ENCODE data around the gene AMDHD2.

Gene AMDHD2, protein sequence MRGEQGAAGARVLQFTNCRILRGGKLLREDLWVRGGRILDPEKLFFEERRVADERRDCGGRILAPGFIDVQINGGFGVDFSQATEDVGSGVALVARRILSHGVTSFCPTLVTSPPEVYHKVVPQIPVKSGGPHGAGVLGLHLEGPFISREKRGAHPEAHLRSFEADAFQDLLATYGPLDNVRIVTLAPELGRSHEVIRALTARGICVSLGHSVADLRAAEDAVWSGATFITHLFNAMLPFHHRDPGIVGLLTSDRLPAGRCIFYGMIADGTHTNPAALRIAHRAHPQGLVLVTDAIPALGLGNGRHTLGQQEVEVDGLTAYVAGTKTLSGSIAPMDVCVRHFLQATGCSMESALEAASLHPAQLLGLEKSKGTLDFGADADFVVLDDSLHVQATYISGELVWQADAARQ

DNA sequence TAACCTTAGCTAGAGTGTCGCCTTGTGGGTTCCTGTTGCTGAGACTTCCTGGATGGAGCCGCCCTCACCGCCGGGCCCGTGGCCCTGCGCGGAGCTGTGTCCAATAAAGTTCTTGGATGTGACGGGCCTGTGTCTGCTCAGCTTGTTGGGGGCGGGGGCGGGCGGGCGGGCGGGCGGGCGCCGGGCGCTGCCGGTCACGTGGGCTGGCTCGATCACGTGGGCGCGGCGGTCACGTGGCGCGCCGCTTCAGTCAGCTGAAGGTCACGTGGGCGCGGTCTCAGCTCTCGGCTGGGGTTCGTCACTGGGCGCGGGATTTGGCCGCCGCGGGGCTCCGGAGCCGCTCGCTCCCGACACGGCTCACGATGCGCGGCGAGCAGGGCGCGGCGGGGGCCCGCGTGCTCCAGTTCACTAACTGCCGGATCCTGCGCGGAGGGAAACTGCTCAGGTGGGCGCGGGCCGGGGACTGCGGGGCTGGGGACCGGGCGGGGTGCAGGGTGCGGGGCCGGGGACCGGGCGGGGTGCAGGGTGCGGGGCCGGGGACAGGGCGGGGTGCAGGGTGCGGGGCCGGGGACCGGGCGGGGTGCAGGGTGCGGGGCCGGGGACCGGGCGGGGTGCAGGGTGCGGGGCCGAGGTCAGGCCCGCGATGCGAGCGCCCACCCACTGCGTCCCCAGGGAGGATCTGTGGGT lies at the start of gene AMDHD2:
Gene AMDHD2, plus strand, starts transcription at position 275 of the 687 bp plus-strand sequence. Its CDS starts 88 bp downstream, at position 363.
- in situ Hi-C loops (cut with MboI; ENCODE audit: low sequenced_read_pairs), result no loop called here

- in situ Hi-C loops (cut with MboI; ENCODE audit: low sequenced_read_pairs), result no loop called here
Measured at GRCh38 chr16:2470603-2471015, 49.6 kb upstream of the AMDHD2 start.

DNA sequence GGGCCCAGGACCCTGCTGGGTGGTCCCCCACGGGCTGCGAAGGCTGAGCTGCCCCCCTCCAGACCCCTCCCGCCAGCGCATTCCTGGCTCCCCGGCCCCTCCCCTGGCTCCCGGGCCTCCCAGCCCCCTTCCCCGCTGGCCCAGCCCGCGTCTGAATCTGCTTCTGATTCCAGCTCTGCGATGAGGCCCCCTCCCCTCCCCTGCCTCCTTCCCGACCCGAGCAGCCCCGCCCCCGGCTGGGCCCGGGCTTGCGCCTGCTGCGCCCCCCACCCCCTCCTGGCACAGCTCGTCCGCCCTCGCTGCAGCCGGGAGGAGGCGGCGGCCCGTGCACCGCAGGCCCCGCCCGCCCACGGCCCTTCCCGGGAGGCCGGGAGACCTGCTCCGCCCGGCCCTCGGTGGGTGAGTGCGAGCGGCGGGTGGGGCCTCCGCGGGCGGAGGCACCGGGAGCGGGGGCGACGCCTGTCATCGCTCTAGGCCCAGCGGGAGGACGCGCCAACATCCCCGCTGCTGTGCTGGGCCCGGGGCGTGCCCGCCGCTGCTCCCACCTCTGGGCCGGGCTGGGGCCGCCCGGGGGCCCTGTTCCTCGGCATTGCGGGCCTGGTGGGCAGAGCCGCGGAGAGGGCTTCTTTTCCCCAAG lies 49.0 kb upstream of the AMDHD2 start, which contains the start of gene NTN3:
Gene NTN3, plus strand, starts transcription at position 282 of the 637 bp plus-strand sequence. CDS start 405 bp downstream, outside the sequence.
- in situ Hi-C loops (cut with MboI; ENCODE audit: low sequenced_read_pairs), result no loop called here

- in situ Hi-C loops (cut with MboI; ENCODE audit: low sequenced_read_pairs), result no loop called here
Measured at GRCh38 chr16:2471653-2472487, 48.3 kb upstream of the AMDHD2 start.

- in situ Hi-C loops (cut with MboI; ENCODE audit: low sequenced_read_pairs), result no loop called here
Measured at GRCh38 chr16:2472488-2472864, 47.7 kb upstream of the AMDHD2 start.

DNA sequence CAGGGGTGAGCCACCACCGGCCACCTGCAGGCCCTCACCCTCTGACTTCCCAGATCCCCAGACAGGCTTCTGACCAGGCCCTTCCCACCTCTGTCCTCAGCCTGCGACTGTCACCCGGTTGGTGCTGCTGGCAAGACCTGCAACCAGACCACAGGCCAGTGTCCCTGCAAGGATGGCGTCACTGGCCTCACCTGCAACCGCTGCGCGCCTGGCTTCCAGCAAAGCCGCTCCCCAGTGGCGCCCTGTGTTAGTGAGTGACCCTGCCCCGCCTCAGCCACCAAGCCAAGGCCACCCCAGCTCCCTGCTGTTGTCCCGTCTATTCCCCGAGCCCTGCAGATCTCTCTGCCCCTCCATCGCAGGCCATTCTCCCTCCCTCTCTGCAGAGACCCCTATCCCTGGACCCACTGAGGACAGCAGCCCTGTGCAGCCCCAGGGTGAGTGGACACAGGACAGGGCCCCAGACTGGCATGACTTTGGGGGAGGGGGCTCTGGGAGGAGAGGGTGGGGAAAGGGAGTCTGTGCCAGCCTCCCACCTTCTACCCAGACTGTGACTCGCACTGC lies 47.2 kb upstream of the AMDHD2 start:
- in situ Hi-C loops (cut with MboI; ENCODE audit: low sequenced_read_pairs), result no loop called here

DNA sequence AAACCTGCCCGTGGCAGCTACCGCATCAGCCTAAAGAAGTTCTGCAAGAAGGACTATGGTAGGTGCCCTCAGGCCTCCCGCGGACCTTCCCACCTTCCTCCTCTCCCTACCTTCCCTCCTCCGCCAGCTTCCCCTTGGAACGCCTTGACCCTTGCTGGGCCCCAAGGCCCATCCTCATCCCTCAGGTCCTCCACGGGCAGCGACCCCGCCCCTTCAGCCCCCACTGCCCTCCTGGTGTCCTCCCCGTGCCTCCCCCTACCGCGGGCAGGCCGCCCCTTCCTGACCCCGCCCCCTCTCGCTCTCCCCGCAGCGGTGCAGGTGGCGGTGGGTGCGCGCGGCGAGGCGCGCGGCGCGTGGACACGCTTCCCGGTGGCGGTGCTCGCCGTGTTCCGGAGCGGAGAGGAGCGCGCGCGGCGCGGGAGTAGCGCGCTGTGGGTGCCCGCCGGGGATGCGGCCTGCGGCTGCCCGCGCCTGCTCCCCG lies 46.7 kb upstream of the AMDHD2 start:
- in situ Hi-C loops (cut with MboI; ENCODE audit: low sequenced_read_pairs), result no loop called here

DNA sequence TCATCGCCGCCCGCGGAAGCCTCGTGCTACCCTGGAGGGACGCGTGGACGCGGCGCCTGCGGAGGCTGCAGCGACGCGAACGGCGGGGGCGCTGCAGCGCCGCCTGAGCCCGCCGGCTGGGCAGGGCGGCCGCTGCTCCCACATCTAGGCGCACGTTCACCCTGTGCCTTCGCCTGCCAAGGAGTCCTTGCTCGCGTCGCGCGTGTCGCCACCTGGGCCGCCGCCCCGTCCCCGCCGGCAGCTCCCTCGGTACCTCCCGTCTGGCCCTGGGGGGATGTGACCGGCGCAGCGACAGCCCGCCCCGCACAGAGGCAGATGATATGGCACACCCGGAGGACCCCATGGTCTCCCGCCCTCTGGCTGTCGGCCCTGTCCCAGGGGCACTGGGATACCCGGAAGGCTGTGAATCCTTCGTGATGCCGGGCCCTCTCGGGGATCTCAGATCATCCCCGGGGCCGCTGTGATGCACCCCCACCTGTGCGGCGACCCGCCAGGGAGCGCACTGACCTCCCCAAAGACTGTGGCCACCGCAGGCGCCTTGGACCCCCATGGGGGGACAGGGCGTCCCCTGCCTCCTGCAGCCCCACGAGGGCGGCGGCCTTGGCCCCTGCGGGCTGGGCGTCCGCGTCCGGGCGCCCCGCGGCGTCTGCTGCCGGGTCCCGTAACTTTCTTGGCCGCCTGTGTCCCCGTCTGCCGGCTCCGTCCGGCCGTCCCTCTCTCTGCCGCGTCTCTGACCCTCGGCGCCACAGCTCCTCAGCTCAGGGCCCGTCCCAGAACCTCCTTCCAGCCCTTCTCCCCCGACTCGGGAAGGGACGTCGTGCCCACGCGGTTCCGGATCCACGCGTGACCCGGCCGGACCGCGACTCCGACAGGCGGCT lies 45.9 kb upstream of the AMDHD2 start:
- in situ Hi-C loops (cut with MboI; ENCODE audit: low sequenced_read_pairs), result no loop called here

DNA sequence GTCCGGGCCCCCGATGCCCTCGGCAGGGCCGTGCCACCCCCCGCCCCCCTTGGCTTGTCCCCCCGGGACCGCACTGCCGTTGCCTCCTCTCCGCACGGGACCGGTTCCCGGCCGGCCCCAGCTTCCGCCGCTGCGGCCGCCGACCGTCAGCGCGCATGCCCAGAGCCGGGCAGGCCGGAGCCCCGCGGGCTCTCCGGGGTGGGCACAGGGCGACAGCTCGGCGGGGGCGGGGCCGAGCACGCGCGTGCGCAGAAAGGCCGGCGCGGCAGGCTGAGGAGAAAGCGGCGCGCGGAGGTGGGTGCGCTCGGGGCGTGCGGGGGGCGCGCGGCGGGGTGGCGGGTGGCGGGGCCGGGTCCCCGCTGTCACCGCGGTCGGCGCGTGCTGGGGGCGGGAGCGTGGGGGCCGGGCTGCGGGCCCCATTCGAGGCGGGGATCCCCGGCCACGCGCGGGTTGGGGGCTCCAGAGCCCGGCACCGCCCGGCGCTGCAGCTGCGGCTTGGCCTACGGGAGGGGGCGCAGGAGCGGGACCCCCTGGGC lies 45.2 kb upstream of the AMDHD2 start, which contains the start of gene TBC1D24:
Gene TBC1D24, plus strand, starts transcription at position 251 of the 536 bp plus-strand sequence. CDS start 21,022 bp downstream, outside the sequence.
- in situ Hi-C loops (cut with MboI; ENCODE audit: low sequenced_read_pairs), result loop anchor here (25.0 kb wide), 1 partner anchor 463 kb away; the partner anchor contains the start of genes NPW and ZNF598

DNA sequence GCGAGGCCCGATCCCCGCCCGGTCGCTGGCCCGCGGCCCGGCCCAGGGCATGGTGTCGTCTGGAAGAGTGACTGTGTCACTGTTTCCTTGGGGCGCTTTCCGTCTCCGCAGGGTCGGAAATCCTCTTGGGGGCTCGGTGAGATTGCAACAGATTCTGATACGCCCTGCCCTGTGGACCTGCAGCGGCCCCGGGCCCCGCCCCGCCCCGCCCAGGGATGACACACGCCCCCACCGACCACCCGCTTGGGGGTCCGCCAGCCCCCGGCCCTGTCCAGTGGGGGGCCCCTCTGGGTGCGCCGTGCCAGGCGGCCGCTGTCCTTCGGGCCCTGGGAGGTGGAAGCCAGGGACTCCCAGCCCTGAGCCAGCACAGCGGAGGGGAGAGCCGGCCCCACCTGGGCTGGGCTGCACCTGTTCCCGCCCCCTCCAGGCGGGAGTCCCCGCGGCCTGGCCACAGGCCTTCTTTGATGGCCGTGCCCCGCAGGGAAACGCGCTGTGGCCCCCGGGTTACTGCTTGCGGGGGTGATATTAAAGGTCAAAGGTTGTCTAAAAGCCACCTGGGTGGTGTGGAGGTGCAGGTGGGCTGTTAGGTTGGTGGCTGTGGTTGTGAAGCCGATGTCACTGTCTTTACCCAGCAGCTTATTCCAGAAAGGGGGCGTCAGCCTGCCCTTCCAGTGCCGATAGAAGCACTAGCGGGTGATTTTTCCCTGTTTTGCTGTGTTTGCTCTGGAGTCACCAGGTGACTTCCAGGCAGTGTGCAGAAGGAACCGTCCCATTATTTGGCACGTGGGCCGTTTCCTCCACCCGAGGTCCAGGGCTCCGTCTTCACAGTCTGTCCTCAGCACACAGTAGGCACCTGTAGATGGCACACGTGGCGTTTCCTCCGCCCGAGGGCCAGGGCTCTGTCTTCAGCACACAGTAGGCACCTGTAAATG lies 44.5 kb upstream of the AMDHD2 start:
- in situ Hi-C loops (cut with MboI; ENCODE audit: low sequenced_read_pairs), result loop anchor here (25.0 kb wide), 1 partner anchor 463 kb away; the partner anchor contains the start of genes NPW and ZNF598

DNA sequence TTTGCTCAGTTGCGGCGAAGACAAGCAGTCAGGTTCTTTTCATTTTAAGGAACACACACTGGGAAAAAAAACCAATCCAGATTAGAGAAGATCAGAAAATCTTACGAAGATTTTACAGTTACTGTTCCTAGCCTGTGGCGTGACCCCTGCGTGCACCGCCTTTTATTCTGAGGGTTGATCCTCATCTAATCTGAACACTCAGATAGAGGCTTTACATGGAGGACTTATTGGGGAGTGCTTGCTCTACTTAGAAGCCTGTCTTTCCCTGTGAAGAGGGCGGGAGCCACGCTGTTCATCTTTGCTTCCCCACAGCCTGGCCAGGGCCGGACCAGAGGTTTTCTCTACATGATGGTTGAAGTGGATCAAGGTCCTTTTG lies 43.8 kb upstream of the AMDHD2 start:
- in situ Hi-C loops (cut with MboI; ENCODE audit: low sequenced_read_pairs), result loop anchor here (25.0 kb wide), 1 partner anchor 464 kb away; the partner anchor contains the start of genes NPW and ZNF598

- in situ Hi-C loops (cut with MboI; ENCODE audit: low sequenced_read_pairs), result loop anchor here (25.0 kb wide), 1 partner anchor 464 kb away; the partner anchor contains the start of genes NPW and ZNF598
Measured at GRCh38 chr16:2476741-2477140, 43.4 kb upstream of the AMDHD2 start.

GRCh38 chr16:2477327-2477726 lies 42.8 kb upstream of the AMDHD2 start:
- in situ Hi-C loops (cut with MboI; ENCODE audit: low sequenced_read_pairs), result loop anchor here (25.0 kb wide), 1 partner anchor 465 kb away; the partner anchor contains the start of genes NPW and ZNF598

DNA sequence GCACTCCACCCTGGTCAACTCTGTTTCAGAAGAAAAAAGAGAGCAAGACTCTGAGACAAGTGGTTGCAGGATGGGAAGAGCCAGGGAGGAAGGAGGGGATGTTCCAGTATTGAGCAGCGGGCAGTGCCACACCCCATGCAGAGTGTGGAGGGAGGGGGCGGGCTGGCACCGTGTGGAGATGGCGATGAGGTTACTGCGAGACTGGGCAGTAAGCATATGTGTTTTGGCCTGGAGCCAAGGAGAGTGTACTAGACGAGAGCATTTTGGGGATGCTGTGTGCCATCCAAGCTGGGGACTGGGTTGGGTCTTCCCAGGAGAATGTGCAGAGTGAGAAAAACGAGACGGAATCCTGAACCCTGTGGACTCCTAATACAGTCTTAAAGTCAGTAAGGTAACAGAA lies 41.9 kb upstream of the AMDHD2 start:
- in situ Hi-C loops (cut with MboI; ENCODE audit: low sequenced_read_pairs), result loop anchor here (25.0 kb wide), 1 partner anchor 466 kb away; the partner anchor contains the start of genes NPW and ZNF598

DNA sequence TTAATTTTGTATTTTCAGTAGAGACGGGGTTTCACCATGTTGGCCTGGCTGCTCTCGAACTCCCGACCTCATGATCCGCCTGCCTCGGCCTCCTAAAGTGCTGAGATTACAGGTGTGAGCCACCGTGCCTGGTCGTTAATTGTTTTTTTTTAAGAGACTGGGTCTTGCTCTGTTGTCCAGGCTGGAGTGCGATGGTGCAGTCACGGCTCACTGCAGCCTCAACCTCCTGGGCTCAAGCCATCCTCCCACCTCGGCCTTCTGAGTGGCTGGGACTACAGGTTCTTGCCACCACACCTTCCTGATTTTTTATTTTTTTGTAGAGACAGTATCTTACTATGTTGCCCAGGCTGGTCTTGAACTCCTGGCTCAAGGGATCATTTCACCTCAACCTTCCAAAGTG lies 40.2 kb upstream of the AMDHD2 start:
- in situ Hi-C loops (cut with MboI; ENCODE audit: low sequenced_read_pairs), result loop anchor here (10.0 to 25.0 kb wide), 2 partner anchors 55 to 468 kb away; partner anchors contain the start of genes CCNF, NPW and ZNF598

- in situ Hi-C loops (cut with MboI; ENCODE audit: low sequenced_read_pairs), result loop anchor here (10.0 to 25.0 kb wide), 2 partner anchors 56 to 469 kb away; partner anchors contain the start of genes CCNF, NPW and ZNF598
Measured at GRCh38 chr16:2480948-2481347, 39.2 kb upstream of the AMDHD2 start.

- in situ Hi-C loops (cut with MboI; ENCODE audit: low sequenced_read_pairs), result loop anchor here (10.0 to 25.0 kb wide), 2 partner anchors 57 to 469 kb away; partner anchors contain the start of genes CCNF, NPW and ZNF598
Measured at GRCh38 chr16:2481676-2482075, 38.5 kb upstream of the AMDHD2 start.

Measured in HL-60/S4 treated with retinoic acid at 250 ng/mL for 4 days and 3 days (cell line).